Erythroblast (primary cell): ENCODE measurements around the gene GTF2H2.
"Not testable (repeated sequence)": the region's sequence is repeated elsewhere in the genome, so short reads cannot be mapped to it uniquely, and the experiment has no call there.

ENCODE experiments used
- GATA1 ChIP-seq: IDR thresholded peaks from 2 replicates; pipeline ENCODE4 v1.6.1; 2011; ENCODE audit warnings: low read depth, mild to moderate bottlenecking, control low read depth, low read length, moderate library complexity
- POLR2A ChIP-seq: IDR thresholded peaks from 2 replicates; pipeline ENCODE4 v1.6.1; 2011; ENCODE audit warnings: mild to moderate bottlenecking, low read length

DNA sequence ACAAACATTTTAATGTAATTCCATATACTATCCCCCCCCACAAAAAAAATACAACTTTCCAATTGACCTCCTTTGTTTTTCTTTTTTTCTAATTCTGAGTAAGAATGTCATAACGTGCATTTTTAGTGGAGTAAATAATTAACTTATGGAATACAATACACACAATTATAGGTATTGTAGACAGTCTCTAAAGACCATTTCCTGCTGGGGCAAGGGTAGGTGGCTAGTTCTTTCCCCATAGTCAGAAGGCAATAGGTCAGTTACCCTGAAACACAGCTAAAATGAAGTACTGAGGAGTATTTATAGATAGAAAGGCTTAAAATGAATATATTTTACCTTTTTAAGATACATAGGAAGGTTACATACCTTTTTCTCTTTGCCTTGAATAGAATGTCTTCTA, 6.2 kb downstream of the GTF2H2 start:
- TF ChIP-seq POLR2A, GATA1: not testable (repeated sequence)
